ENCODE measurements around the gene RHO.
"Not testable (repeated sequence)": the region's sequence is repeated elsewhere in the genome, so short reads cannot be mapped to it uniquely, and the experiment has no call there.

Gene RHO

GRCh38 chr3:129499604-129500333 lies 28.7 kb upstream of the RHO start:
- not testable (repeated sequence) for DNase-seq (ENCODE audit: low read depth in 2 of 3, low spot score in 1 of 3)

DNA sequence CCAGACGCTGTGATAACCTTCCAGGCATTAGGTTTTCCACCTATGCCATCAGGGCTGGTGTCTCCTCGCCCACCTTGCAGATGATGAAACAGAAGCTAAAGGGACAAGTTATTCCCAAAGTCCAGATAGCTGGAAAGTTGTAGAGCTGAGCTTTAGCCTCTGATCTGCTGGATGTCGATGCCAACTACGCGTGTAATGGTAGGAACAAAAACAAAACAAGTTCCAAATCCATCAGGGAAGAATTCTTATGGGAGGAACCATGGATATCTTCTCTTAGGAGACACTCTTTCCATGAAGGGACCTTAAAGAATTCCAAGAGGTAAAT lies 28.1 kb upstream of the RHO start:
- no peak for DNase-seq (ENCODE audit: low read depth in 2 of 3, low spot score in 1 of 3)

- no peak for DNase-seq (ENCODE audit: low read depth in 2 of 3, low spot score in 1 of 3)
Observed at GRCh38 chr3:129501630-129502029, 26.8 kb upstream of the RHO start.

DNA sequence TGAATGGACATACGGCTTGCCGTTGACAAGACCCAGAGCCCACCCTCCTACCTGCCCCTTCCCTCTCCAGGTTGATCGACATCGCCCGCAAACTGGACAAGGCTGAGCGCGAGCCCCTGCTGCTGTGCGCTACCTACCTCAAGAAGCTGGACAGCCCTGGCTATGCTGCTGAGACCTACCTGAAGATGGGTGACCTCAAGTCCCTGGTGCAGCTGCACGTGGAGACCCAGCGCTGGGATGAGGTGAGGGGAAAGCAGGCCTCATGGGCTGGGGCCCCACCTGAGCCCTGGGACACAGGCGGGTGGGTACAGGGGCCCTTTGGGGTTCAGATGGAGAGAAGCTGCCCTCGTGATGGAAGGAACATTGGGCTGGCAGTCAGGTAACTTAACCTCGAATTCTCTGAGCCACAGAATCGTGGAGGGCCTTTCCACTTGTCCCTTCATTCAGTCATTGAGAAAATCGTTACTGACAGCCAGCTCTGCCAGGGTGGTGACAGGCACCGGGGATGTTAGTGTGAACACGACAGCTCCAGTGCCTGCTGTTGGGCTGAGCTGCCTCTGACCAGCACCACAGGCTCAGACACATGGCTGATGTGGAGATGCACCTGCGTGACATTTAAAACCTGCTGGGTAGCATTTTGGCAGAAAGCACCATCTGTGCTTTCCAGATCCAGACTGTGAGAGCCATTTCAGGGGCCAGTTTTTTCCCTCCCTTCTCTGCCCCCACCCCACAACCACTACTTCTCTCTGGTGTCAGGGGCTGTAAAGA lies 25.6 kb upstream of the RHO start:
- no peak for DNase-seq (ENCODE audit: low read depth in 2 of 3, low spot score in 1 of 3)

DNA sequence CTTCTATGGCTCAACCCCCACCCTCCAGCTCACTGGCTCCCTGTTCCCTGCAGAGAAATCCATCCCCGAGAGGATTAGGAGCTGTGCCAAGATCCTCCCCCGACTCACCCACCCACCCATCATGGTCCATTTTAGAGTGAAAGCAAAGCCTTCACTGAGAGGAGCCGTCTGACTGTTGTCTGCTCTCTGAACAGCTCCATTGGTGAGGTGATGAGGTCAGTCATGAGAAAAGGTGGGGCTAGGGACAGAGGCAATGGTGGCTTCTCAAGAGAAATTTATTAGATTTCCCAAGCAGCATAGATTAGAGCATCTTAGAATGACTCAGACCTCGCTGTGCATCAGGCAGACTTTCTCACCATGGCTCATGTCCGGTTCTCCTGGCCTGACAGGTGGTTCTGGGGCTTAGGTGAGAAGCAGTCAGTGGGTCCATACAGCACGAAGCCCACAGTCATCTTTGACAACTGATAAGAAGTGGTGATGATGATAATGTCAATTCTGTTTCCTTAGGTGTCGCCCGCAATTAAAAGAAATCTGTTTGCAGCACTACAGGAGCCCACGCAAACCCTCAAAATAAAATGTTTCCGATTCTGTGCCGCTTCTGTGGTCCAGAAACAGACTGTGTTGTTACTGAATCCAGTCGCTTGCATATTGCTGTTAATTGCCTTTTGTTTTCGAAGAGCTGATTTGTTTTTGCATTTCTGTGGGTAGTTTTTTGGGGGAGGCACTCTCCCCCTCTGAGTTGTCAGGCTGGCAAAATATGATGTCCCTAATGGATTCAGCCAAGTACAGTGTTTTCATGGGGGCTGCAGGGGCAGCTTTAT lies 24.8 kb upstream of the RHO start:
- DNase-seq (ENCODE audit: low read depth in 2 of 3, low spot score in 1 of 3), result no peak

GRCh38 chr3:129504471-129505100 lies 23.9 kb upstream of the RHO start:
- DNase-seq (ENCODE audit: low read depth in 2 of 3, low spot score in 1 of 3), result no peak

DNA sequence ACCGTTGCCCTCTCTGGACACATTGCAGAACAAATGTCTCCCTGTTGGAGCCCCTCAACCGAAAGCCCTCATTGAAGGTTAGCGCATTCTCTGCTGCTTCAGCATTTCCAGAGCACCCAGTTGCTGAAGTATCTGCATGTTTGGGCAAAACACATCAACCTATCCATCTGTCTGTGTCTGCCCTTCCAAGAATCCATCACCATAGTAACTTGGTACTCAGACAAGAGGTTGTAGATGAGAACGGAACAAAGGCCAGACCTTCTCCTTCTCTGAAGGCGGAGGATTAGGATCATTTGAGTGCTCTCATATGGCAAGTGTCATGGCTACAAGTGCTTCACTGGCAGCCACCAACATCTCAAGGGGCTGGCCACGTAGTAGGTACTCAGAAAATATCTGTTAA lies 23.1 kb upstream of the RHO start:
- DNase-seq (ENCODE audit: low read depth in 2 of 3, low spot score in 1 of 3), result no peak

- DNase-seq (ENCODE audit: low read depth in 2 of 3, low spot score in 1 of 3), result no peak
Observed at GRCh38 chr3:129506231-129506742, 22.2 kb upstream of the RHO start.

- no peak for DNase-seq (ENCODE audit: low read depth in 2 of 3, low spot score in 1 of 3)
Observed at GRCh38 chr3:129507181-129507831, 21.1 kb upstream of the RHO start.

- no peak for DNase-seq (ENCODE audit: low read depth in 2 of 3, low spot score in 1 of 3)
Observed at GRCh38 chr3:129512595-129512994, 15.8 kb upstream of the RHO start.

DNA sequence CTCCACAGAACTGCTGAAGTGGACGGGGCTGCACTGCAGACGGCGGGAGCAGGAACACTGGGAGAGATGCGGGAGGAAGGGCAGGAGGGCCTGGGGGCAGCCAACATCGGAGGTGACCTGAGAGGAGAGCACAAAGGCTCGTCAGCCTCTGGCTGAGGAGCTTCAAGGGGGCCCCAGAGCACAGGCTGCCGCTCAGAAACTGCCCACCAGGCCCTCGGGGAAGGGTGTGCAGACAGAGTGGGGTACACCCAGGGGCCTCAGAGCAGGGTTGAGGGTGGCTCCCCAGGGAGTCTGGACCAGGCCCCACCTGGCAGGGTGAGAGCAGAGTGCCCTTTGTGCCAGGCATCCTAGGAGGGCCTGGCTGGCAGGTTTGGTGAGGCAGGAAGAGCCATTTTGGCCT lies 14.7 kb upstream of the RHO start:
- DNase-seq (ENCODE audit: low read depth in 2 of 3, low spot score in 1 of 3), result no peak

DNA sequence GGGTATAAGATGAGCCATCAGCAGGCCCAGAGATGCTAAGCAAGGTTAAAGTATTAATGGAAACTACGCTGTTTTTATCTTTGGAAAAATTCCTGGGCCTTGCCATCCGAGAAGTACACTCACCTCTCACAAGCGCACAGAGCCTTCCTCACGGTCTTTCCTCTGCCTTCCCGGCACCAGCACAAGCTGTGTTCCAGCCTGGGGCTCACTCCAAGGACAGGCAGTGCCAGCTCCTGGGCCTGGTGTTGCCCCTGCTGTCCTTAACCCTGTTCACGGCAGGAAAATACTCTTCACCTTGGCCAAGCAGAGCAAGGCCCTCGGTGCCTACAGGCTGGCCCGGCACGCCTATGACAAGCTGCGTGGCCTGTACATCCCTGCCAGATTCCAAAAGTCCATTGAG lies 14.3 kb upstream of the RHO start:
- DNase-seq (ENCODE audit: low read depth in 2 of 3, low spot score in 1 of 3), result no peak

DNA sequence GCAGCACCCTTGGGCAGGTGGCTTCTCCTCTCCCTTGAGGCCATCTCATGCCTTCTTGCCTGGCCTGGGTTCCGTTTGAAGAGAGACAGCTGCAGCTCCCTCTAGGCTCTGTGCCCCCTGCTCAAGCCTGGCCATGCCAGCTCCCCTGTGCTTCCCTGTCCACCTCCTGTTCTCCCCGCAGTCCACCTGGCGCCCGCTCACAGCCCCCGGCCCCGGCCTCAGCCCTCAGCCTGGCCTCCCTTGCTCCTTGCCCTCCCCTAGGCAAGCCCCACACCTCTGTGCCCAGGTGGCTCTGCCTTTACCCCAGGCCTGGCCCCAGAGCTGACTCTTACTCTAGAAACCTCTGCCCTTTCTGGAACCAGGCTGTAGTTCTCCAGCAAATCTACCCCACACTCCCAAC lies 13.9 kb upstream of the RHO start:
- DNase-seq (ENCODE audit: low read depth in 2 of 3, low spot score in 1 of 3), result no peak

GRCh38 chr3:129515108-129515820 lies 13.2 kb upstream of the RHO start:
- not testable (repeated sequence) for DNase-seq (ENCODE audit: low read depth in 2 of 3, low spot score in 1 of 3)

- not testable (repeated sequence) for DNase-seq (ENCODE audit: low read depth in 2 of 3, low spot score in 1 of 3)
Observed at GRCh38 chr3:129515821-129516432, 12.5 kb upstream of the RHO start.

- no peak for DNase-seq (ENCODE audit: low read depth in 2 of 3, low spot score in 1 of 3)
Observed at GRCh38 chr3:129517516-129517915, 10.9 kb upstream of the RHO start.

- DNase-seq (ENCODE audit: low read depth in 2 of 3, low spot score in 1 of 3), result no peak
Observed at GRCh38 chr3:129518038-129518561, 10.3 kb upstream of the RHO start.

DNA sequence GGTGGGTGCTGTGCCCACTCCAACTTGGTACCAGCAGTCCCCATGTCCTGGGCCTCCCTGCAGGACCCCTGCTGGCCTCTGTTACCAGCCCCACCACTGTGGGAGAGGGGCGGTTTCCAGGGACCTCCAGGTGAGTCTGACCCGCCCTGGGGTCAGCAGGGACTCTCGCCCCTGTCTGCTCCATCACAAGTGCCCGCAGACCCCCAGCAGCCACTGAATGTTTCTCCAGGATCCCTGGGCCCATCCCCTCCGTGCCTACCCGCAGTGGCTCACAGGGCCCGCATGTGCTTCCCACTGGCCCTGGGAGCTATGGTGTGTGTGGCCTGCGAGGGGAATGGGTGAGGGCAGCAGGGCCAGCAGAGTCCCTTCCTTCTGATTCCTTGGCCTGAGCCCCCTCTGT lies 9.9 kb upstream of the RHO start:
- DNase-seq (ENCODE audit: low read depth in 2 of 3, low spot score in 1 of 3), result no peak

DNA sequence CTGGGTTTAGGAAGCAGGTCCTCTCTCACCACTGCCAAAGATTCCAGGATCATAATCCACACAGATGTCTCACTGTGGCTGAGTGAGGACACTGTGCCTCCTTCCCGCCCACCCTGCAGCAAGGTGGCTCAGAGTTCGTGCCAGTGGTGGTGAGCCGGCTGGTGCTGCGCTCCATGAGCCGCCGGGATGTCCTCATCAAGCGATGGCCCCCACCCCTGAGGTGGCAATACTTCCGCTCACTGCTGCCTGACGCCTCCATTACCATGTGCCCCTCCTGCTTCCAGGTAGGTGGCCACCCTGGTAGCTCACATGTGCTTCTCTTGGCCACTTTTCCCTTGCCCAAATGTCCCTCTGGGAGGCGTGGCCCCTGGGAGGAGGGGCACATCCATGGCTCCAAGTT lies 9.0 kb upstream of the RHO start:
- DNase-seq (ENCODE audit: low read depth in 2 of 3, low spot score in 1 of 3), result no peak

All from stimulated activated CD4-positive, alpha-beta T cell treated with anti-CD3 and anti-CD28 coated beads, Interleukin-12 subunit alpha, Interleukin-12 subunit beta, amount 100 ng/mL, for 48 hours (primary cell).